T1000 (cell line): ENCODE measurements around the gene PPP1R13B.

Source experiments
- DNase-seq: peaks from one replicate; lab custom pipeline; 2025; ENCODE audit warnings: mixed read lengths; lab: John Stamatoyannopoulos, UW

Gene PPP1R13B

DNA sequence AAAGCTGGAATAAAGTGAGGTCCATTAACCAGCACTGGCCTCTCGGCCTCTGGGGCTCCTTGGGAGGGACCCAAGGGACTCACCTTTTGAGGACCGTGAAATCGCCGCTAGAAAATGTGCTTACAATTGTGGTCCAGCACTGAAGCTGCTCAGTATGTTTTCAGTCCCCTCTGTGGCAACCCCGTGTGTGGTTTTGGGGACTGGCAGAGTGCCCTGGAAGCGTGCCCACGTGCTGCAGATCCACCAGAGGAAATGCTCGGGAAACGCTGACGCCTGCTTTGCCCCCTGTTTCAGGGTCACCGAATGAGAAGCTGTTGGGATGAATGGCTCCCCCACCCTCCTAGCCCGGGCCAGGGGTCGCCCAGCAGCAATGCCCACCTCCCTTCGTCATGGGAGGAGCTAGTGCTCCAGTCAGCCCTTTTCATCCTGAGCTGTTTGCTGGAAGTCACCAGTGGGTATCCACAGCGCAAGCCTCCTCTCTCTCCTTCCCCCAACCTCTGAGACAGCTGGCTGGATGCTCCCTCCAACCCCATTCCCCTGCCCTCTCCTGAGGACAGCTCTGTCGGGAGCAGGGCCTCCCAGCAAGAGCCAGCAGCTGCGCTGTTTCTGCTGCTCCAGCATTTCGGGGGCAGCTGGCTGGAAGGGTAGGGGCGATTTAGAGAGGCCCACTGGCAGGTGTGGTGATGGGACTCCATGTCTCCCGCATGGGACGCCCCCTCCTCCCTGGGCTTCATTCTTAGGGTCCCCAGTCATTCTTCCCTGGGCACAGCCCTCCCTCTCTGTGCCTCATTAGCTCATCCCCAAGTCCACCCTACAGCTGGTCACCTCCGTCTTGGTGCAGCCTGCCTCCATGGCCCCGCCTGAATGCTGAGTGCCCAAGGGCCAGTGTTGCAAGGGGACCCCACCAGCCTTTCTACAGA is 33.2 kb upstream of the PPP1R13B start:
- no peak for DNase-seq

DNA sequence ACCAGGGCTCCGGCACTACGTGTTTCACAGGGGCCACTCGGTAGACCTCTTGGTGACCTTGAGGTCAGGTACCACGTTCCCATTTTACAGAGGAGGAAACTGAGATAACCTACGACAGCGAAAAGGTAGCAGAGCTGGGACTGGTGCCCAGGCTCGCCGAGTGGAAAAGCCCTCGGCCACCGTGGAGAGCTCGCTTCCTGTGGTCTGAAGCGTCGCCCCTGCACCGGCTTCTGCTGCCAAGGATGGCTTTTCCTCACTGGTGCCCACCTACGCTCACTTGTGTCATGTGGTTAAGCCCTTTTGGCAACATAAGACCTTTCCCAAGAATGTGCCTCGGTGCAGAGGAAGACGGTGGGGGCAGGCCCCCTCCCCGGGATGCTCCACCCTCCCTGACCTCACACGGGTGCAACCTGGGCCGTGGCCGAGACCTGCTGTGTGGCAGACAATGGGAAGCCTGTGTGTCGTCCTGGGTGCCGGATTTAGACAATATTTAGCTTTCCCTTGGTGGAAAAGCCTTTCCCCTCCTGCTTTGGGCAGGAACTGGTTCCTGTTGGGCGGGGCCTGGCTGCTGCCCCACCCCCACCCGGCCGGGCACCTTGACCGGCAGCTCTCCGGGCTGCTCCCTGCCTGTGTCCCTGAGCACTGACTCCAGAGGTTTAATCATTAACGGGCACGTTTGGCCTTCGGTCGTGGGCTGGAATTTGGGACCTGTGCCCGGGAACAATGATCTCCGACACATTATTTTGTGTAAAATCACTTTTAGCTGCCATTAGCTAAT is 32.4 kb upstream of the PPP1R13B start:
- no peak for DNase-seq

DNA sequence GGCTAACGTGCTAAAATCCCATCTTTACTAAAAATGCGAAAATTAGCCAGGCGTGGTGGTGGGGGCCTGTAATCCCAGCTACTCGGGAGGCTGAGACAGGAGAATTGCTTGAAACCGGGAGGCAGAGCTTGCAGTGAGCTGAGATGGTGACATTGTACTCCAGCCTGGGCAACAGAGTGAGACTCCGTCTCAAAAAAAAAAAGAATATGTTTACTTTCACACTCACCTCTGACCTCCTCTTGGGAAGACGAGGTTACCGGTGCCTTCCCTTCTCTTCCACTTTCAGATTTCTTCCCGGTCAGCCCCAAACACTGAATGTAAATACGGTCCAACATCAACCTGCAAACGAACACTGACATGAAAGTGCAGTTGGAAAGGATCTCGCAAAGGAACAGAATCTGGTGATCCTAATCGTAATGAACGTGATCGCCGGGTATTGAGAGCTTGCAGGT is 31.8 kb upstream of the PPP1R13B start:
- no peak for DNase-seq

DNA sequence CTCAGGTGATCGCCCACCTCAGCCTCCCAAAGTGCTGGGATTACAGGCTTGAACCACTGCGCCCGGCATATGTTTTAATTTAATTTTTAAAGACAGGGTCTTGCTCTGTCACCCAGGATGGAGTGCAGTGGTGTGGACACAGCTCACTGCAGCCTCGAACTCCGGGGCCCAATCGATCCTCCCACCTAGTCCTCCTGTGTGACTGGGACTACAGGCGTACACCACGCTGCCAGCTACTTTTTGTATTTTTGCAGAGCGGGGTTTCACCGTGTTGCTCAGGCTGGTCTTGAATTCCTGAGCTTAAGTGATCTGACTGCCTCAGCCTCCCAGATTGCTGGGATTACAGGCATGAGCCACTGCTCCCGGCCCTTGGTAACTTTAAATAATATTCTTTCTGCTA is 30.8 kb upstream of the PPP1R13B start:
- no peak for DNase-seq

DNA sequence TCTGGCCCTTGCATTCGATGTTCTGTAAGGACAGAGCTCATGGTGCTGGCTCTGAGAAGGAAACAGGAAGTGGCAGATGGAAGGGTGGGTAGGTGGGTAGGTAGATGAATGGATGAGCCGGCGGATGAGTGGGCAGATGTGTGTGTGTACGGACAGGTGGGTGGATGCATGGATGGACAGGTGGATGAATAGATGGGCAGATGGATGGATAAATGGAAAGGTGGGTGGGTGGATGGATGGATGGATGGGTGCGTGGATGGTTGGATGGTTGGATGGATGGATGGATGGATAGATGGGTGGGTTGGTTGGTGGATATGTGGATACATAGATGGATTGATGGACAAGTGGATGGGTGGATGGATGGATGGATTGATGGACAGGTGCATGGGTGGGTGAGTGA is 27.6 kb upstream of the PPP1R13B start:
- DNase-seq = no peak

DNA sequence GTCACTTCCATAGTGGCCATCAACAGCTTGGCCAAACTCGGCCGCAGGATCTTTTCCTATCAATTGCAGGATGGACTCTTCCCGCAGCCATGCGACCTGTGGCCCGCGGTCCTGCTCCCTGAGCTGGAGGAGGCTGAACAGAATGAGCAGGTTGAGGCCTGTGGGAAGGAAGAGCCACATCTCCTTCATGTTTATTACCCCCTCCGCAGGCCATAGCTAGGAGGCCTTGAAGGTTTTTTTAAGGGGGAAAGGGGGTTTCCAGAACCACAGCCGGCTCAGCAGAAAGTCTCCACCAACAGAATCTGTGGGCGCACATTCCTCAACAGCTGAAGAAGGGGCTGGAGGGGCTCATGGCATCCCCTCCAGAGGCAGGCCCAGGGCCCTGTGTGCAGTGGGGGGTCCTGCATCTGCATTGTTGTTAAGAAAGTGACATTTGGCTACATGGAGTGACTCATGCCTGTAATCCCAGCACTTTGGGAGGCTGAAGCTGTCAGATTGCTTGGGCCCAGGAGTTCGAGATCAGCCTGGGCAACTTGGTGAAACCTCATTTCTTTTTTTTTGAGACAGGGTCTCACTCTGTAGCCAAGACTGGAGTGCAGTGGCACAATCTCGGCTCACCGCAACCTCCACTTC is 25.2 kb upstream of the PPP1R13B start:
- no peak for DNase-seq

DNA sequence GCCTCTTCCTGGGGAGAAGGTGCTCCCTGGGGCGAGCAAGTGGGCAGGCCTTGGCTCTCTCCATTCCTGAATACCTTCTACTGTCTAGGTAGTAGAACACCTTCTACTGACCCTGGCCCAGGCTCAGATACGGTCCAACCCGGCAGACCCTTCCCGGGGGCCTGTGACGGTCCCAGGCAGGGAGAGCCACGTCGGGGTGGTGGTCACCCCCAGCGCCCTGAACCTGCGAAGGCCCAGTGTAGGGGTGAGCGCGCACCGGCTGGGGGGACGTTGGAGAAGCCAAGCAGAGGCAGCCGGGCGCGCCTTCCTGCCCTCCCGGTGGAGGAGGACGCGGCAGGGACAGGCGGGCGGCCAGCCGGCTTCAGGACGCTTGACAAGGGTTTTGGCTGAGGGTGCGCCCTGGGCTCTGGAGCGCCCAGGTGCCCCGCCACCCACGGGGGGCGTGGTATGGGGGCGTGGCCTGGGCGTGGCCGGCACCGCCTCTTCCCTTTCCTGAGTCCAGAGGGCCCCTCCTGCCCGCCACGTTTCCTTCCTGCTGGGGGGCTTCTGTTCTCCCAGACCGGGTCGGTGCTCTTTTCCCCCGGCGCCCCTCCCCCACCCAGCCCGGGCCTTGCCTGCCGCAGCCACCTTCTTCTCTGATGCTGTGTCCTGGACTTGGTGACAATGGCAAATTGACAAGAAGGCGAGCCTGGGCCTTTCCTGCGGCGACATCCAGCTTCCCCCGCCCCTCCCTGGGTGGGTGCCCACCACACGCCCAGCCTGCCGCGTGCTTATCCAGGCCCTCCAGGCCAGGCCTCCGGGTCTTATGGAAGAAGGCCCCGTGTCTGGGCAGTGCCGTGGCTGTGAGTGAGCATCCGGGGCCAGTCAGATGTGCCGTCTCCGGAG is 24.5 kb upstream of the PPP1R13B start:
- DNase-seq = no peak

DNA sequence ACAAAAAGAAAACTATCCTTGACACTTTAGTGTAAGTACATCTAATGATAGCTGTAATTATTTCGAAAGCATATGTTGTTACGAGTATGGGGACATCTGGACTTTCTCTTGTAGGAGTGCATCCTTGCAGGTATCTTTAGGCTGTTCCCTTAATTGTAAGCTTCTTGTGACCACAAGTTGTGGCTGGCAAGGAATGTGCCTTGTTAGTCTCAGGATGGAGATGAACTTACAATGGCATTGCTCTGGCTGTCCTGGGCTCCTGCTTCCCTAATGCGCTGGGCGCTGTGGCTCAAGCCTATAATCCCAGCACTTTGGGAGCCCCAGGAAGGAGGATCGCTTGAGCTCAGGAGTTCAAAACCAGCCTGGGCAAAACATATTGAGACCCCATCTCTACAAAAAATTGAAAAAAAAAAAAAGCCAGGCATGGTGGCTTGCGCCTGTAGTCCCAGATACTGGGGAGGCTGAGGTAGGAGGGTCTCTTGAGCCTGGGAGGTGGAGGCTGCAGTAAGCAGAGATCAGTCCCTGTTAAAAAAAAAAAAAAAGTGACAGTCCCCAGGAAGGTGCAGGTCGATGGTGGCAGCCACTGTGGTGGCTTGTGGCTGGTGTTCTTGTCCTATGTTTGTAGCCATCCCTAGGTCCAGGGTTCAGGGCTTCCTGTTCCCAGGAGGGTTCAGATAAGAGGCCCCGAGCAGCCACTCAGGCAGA is 23.7 kb upstream of the PPP1R13B start:
- DNase-seq = no peak

DNA sequence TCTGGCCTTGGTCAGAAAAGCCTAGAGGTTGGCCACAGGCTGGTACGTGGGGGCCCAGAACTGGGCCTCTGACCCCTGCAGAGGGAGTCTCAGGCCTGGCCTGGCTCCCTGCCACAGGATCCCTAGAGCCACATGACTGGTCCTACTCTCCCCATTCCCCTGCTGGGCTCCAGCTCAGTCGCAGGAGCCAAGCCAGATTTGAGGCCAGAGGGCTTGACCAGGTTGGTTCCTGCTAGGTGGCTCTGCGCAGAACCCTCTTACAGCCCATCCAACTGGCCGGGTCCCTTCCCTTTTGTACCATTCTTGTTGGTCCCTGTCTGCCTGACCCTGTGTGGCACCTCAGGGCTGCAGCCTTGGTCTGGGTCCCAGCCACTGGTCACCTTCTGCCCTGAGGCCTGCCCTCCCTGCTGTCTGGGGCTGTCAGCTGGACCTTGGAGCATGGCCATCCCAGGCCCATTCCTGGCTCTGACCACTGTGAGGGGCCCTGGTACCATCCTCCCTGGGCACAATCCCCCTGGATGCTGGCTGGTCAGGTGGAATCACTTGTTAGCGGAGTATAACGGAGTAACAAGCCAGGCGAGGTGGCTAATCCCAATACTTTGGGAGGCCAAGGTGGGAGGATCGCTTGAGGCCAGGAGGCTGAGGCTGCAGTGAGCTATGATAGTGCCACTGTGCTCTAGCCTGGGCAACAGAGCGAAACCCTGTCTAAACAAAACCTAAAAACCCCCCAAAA is 22.9 kb upstream of the PPP1R13B start:
- no peak for DNase-seq

DNA sequence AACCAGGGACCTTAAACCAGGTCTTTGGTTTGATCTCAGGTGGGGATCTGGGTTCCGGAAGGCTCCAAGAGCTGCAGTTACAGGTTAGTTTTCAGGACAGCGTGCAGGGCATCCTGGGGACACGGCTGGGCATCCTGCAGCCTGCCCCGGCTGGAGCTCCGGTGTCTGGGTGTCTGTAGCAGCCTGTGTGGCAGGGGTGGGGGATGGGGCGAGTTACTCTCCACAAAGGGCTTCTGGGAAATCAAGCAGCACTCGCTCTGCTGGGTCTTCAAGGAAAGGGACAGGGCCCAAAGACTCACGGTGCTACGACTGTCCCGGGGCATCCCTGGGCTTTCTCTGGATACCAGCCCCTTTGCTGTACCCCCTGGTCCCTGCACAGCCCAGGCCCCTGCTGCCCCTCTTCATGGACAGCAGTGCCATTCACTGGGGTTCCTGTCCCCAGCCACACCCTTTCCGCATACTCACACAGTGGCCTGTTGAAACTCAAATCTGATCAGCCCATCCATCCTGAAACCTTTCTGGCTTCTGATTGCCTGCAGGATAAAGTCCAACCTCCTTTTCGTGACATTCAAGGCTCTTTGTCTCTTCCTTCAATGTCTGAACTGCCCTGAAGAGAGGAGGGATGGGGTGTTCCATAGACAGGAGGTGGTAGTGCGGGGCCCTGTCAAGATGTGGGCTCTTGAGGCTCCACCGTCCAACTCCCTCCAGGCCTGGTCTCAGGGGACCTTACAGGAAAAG is 22.2 kb upstream of the PPP1R13B start:
- no peak for DNase-seq

DNA sequence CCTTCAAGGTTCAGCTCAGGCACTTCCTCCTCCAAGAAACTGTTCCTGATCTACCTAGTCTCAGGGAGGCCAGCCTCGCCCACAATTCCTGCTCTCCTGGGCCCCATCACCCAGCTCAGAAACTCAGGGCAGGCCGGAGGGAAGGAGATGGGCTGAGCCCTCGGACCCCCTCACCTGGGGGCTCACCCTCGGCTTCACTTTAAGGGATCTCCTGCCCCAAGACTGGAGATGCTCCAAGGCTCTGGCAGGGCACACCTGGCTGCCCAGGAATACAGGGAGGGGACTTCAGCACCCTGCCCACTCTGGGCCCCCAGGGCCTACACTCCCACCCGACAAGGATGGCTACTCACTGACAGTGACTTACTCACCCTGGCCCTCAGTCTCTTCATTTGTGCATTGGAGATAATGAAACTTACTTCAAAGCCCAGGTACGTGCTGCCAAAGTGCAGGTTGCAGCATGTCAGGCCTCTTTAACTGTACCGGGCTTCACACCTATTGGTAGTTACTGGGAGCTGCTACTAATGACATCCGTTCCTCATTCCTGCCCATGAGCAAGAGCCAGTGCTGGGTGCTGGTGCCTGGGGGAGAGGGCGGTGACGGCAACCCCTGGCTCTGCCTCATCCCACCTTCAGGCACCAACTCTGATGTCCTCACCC is 21.0 kb upstream of the PPP1R13B start:
- DNase-seq = no peak

DNA sequence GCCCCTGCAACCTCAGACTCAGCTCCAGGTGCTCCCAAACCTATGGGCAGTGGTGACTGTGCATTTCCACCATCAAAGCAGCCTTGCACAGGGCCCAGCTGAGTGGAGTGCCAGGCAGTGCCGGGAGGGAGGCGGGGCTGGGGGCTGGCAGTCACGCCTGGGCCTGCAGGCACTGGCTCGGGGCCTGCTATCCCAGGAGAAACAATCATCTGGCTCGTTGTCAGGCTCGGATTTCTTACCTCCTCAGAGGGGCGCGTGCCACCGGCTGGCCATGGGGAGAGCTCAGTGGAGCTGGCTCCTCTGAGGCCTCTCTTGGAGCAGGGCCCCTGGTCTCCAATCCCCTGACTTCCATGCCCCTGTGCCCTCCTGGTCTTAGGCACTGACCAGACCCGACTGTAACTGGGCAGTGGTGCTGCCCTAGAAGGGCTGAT is 20.2 kb upstream of the PPP1R13B start:
- no peak for DNase-seq

DNA sequence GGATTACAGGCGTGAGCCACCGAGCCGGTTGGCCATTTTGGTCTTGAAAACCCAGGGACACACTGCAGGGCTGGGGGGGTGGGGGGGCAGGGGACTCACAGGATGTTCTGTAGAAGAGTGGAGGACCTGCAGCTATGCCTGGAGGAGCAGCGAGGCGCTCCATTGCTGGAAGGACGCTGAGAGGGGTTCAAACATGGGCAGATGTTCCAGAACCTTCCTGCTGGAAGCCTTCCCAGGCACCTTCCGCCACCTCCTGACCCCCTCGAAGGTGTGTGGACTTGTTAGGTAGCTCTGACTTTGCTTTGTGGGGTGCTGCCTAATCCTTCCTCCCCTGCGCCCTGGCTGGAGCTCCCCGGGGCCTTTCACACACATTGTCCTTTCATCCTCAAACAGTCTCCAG is 19.6 kb upstream of the PPP1R13B start:
- no peak for DNase-seq

DNA sequence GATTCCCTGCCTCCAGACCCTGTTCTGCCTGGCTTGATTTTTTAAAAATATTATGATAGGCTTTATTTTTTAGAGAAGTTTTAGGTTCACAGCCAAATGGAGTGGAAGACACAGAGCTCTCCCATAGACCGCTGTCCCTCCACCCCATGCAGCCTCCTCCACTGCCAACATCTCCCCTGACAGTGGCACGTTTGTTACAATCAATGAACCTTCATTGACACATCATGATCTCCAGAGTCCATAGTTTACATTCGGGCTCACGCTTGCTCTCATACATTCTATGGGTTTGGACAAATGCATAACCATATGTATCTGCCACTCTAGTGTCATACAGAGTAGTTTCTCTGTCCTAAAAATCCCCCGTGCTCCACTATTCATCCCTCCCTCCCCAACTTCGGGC is 15.9 kb upstream of the PPP1R13B start:
- no peak for DNase-seq

DNA sequence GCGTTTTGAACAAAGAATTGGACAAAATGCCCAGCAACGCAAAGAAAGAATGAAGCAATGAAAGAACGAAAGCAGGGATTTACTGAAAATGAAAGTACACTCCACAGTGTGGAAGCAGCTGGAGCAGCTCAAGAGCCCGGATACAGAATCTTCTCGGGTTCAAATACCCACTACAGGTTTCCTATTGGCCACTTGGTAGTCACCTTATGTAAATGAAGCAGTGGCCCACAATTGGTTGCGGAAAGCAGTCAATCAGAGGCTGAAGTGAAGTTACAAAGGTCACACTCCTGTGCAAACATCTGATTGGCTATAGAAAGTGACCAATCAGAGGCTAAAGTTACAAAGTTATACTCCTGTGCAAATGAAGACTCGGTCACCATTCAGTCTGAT is 15.0 kb upstream of the PPP1R13B start:
- no peak for DNase-seq

DNA sequence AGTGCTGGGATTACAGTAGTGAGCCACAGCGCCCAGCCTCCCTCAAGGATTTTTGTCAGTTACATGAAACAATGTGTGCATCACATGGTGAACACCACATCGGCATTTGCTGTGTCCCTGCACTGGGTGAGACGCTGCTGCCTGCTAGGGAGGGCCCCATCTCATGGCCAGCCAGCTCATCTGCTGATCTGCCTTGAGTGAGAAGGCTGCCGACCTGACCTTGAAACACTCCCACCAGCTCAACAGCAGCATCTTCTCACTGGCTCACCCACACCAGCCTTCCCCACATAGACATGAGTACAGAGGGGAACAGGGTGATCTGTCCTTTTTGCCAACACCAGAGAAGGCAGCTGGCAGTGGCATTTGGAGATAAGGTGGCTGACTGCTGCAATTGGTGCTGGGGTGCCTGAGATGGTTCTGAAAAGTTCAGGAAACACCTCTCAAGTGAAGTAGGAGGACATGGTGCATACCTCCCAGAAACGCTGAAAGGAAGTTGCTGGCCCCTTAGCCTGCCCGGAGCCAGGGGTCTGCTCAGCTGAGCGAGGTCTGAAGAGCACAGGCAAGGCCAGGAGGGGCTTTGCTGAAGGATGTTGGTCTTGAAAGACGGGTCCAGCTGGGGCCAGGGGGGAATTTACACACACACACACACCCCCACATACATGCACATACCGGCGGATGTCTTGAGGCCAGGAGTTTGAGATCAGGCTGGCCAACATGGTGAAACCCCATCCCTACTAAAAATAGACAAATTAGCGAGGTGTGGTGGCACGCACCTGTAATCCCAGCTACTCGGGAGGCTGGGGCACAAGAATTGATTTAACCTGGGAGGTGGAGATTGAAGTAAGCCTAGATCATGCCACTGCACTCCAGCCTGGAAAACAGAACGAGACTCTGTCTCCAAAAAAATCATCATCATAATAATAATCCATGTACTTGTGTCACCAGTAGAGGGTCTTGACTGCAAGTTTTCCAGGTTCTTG is 14.3 kb upstream of the PPP1R13B start:
- no peak for DNase-seq

DNA sequence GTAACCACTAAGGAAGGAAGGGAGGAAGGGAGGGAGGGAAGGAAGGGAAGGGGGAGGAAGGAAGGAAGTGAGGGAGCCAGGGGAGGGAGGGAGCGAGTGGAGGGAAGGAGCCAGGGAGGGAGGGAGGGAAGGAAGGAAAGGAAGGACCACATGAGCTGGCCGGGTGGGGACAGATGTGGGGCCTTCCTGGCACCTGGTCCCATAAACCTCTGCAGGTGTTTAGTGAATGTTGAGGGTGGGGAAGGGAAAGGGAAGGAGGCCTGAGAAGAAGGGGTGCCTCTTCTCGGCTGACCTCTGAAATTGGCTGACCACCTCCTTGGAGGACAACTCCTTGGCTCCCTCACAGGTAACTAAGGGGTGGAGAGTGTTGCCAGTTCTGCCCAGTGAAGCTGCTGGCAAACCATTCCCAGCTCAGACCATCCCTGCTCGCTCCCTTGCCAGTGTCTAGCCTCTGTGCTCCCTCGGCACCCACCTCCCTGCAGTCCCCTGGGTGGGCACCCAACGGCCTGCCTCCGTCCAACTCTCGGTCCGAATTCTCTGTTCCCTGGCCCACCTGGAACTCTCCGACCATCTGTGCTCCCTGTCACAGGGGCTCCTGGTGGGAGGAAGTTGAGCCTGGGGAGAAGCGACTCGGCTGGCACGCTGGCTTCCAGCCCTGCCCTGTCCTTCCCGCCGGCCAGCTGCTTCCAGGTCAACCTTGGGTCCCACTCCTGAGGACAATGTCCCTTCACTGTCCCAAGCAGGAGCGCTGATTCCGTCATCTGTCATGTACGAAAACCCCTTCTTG is 12.2 kb upstream of the PPP1R13B start:
- no peak for DNase-seq
